Calu3 (cell line): Measurements from ENCODE around the gene TK2. TPM values are rescaled to one million over a fixed set of nuclear protein-coding genes. Genes with fewer than 3 reads are reported as not detected.
"Not testable (repeated sequence)": the region's sequence is repeated elsewhere in the genome, so short reads cannot be mapped to it uniquely, and the experiment has no call there.

Experiments
- BruUV-seq: library from RNA; stranded (reverse); fragments of 400-500 nt; replicated peaks from 2 replicates; lab custom pipeline; 2021; lab: Mats Ljungman, UMichigan
- CTCF ChIA-PET: fragments of 300-600 bp; sonication (Branson Sonifier 250); formaldehyde crosslinking; loops from one replicate; lab custom pipeline; 2022; ENCODE audit warnings: antibody characterized with exemption; lab: Charles Lee
- DNase-seq: peaks from one replicate; pipeline ENCODE4 v3.0.0; 2022
- H3K27ac Mint-ChIP-seq: one replicate; pipeline ENCODE4 v1.8.0; 2022; ENCODE audit warnings: mixed read lengths; ENCODE audit not compliant: unreplicated experiment
- H3K27me3 Mint-ChIP-seq: one replicate; pipeline ENCODE4 v1.8.0; 2022; ENCODE audit warnings: mixed read lengths; ENCODE audit not compliant: unreplicated experiment
- H3K36me3 Mint-ChIP-seq: one replicate; pipeline ENCODE4 v1.8.0; 2022; ENCODE audit warnings: mild to moderate bottlenecking, moderate library complexity, mixed read lengths; ENCODE audit not compliant: insufficient read depth, unreplicated experiment
- H3K4me1 Mint-ChIP-seq: one replicate; pipeline ENCODE4 v1.8.0; 2022; ENCODE audit warnings: mild to moderate bottlenecking, low read depth, mixed read lengths; ENCODE audit not compliant: unreplicated experiment
- H3K4me3 Mint-ChIP-seq: one replicate; pipeline ENCODE4 v1.8.0; 2022; ENCODE audit warnings: mild to moderate bottlenecking, low read depth, moderate library complexity, mixed read lengths; ENCODE audit not compliant: unreplicated experiment
- H3K9me3 Mint-ChIP-seq: one replicate; pipeline ENCODE4 v1.8.0; 2022; ENCODE audit warnings: low read depth, mixed read lengths; ENCODE audit not compliant: unreplicated experiment
- intact Hi-C: fragments of 100-400 bp; cut with micrococcal nuclease; formaldehyde crosslinking; loops from one replicate; pipeline ENCODE4 v1.10.0; 2022; ENCODE audit not compliant: unreplicated experiment
- total RNA-seq: library from RNA; stranded (reverse); gene quantifications from 2 replicates; pipeline ENCODE4 v1.2.3, GENCODE V29; 2022
- TF ChIP-seq, protein P1 (sequence below): fragments of 200-600 bp; IDR thresholded peaks from one replicate; pipeline ENCODE4 v1.8.0; 2022; ENCODE audit warnings: antibody characterized with exemption; ENCODE audit not compliant: unreplicated experiment

TK2 gene
- total RNA-seq, 1 experiment from 2014 or later, result 53.2 TPM

DNA sequence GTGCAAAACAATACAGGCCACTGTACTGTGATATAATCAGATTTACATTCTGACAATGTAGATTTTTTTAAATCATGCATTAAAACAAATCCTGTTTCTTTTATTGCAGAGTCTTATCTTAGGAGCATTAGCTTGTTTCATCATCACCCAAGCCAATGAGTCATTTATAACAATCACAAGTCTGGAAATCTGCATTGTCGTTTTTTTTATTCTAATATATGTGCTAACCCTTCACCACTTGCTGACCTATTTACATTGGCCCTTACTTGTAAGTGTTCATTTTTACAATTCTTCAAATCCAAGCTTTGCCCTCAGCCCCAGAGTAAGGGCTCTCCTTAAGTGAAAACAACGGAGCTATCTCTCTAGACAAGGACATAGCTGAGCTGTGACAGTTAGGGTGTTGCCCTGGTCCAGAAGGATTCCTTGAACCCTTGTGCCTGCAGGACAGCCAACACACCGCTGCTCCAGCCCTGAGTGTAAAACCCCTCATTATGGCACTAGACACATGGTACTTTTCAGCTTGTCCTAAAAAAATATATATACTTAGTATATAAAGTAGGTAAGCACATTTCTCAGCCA lies 20.0 kb upstream of the TK2 start:
- TF ChIP-seq, protein P1, sequence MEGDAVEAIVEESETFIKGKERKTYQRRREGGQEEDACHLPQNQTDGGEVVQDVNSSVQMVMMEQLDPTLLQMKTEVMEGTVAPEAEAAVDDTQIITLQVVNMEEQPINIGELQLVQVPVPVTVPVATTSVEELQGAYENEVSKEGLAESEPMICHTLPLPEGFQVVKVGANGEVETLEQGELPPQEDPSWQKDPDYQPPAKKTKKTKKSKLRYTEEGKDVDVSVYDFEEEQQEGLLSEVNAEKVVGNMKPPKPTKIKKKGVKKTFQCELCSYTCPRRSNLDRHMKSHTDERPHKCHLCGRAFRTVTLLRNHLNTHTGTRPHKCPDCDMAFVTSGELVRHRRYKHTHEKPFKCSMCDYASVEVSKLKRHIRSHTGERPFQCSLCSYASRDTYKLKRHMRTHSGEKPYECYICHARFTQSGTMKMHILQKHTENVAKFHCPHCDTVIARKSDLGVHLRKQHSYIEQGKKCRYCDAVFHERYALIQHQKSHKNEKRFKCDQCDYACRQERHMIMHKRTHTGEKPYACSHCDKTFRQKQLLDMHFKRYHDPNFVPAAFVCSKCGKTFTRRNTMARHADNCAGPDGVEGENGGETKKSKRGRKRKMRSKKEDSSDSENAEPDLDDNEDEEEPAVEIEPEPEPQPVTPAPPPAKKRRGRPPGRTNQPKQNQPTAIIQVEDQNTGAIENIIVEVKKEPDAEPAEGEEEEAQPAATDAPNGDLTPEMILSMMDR, result no peak
- peaks cover 21% of the 10 kb centered on the region for H3K4me1 Mint-ChIP-seq
- no peaks in the 10 kb centered on the region for H3K9me3 Mint-ChIP-seq
- peak overlapping the region; percentile 90 for H3K27ac Mint-ChIP-seq
- no peak for DNase-seq
- peaks cover 63% of the 10 kb centered on the region for H3K36me3 Mint-ChIP-seq
- no peaks in the 10 kb centered on the region for H3K27me3 Mint-ChIP-seq
- H3K4me3 Mint-ChIP-seq, result no peak overlapping the region
- BruUV-seq, result no TSS peak
- intact Hi-C loops, result no loop called here
- CTCF ChIA-PET, result interaction anchor here (0.5 to 2.2 kb wide), 5 partner anchors 10 to 188 kb away, joined by 3 to 6 read pairs (median 4); no protein-coding TSS in a partner anchor

DNA sequence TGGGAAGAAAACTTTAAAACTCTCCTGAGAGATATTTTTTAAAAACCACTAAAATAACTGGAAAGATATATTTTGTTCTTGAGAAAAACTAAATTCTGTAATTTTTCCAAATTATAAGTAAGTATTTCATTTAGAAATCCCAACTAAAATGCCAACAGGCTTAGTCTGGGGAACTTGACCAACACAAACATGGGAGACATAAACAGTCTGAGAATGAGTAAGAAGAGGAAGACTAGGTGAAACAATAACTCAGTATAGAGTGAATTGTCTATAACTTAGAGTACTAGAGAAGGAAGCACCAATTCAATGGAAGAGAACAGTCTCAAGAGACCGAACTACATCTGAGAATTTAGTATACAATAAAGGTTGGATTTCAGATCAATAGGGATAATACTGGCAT lies 19.2 kb upstream of the TK2 start:
- H3K9me3 Mint-ChIP-seq, result no peaks in the 10 kb centered on the region
- H3K27ac Mint-ChIP-seq, result peak overlapping the region; percentile 90
- H3K4me1 Mint-ChIP-seq, result peaks cover 21% of the 10 kb centered on the region
- CTCF ChIA-PET, result interaction anchor here (1.0 to 2.2 kb wide), 3 partner anchors 11 to 47 kb away, joined by 4 to 6 read pairs (median 5); no protein-coding TSS in a partner anchor
- BruUV-seq, result TSS peak; percentile 6
- DNase-seq, result no peak
- peaks cover 71% of the 10 kb centered on the region for H3K36me3 Mint-ChIP-seq
- H3K4me3 Mint-ChIP-seq, result peak overlapping the region; percentile 15
- intact Hi-C loops, result no loop called here
- TF ChIP-seq, protein P1, result no peak
- H3K27me3 Mint-ChIP-seq, result no peaks in the 10 kb centered on the region

DNA sequence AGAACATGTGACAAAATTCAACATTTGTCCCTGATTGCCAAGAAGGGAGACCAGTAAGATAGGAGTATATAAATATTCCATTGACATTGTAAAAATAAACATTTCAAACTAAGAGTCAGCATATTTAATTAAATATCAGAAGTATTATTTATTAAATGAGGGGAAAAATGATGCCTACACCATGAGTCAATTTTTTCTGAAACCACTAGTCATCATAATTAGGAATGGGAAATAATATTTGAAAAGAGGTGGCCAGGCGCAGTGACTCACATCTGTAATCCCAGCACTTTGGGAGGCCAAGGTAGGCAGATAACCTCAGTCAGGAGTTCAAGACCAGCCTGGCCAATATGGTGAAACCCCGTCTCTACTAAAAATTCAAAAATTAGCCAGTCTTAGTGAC lies 18.4 kb upstream of the TK2 start:
- Mint-ChIP-seq H3K9me3 (no peaks in the 10 kb centered on the region), H3K27ac (peak overlapping the region; percentile 90), H3K4me1 (peaks cover 21% of the 10 kb centered on the region), H3K36me3 (peaks cover 79% of the 10 kb centered on the region), H3K4me3 (no peak overlapping the region), H3K27me3 (no peaks in the 10 kb centered on the region)
- intact Hi-C loops, result no loop called here
- no peak for DNase-seq
- TF ChIP-seq, protein P1, result no peak
- BruUV-seq, result no TSS peak
- CTCF ChIA-PET, result no interaction called here

DNA sequence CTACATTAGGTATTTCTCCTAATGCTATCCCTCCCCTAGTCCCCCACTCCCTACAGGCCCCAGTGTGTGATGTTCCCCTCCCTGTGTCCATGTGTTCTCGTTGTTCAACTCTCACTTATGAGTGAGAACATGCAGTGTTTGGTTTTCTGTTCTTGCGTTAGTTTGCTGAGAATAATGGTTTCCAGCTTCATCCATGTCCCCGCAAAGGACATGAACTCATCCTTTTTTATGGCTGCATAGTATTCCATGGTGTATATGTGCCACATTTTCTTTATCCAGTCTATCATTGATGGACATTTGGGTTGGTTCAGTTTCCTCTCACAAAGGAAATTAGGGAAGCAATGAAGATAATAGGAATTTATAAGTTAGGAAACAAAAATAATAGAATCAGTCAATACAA lies 17.3 kb upstream of the TK2 start:
- BruUV-seq, DNase-seq, CTCF ChIA-PET, intact Hi-C loops, H3K4me3 Mint-ChIP-seq, H3K9me3 Mint-ChIP-seq, H3K27me3 Mint-ChIP-seq: not testable (repeated sequence)
- Mint-ChIP-seq H3K4me1 (peaks cover 21% of the 10 kb centered on the region), H3K36me3 (peaks cover 83% of the 10 kb centered on the region), H3K27ac (peak overlapping the region; percentile 90)
